IPS DF 19.7 (cell line): Measurements from ENCODE around the gene GPR151.

ENCODE experiments used
- DNase-seq: peaks from one replicate; pipeline ENCODE4 v3.0.0-alpha.2; 2013; ENCODE audit warnings: low read depth, low spot score

The GPR151 gene

DNA sequence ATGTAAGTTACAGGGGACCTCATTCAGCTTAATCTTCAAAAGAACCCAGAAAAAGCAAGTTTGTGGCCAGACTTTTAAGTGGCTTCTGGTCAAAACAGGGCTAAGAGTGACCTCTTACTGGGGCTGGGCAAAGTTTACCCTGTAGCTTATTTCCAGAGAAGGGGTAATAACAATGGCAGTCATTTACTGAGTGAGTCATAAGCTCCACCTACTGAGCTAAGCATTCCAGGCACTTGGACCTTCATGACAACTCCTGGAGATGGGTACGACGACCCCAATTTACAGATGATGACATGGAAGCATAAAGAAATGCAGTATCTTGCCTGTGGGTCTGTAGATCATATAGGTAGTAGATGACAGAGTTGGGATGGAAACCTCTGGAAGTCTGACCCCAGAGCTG is 4.7 kb upstream of the GPR151 start:
- DNase-seq: no peak

GRCh38 chr5:146519554-146519953 is 3.6 kb upstream of the GPR151 start:
- DNase-seq: no peak

- no peak for DNase-seq
Observed at GRCh38 chr5:146515473-146516150, 378 bp downstream of the GPR151 start.

GRCh38 chr5:146514575-146514974 is 1.4 kb downstream of the GPR151 start:
- no peak for DNase-seq

DNA sequence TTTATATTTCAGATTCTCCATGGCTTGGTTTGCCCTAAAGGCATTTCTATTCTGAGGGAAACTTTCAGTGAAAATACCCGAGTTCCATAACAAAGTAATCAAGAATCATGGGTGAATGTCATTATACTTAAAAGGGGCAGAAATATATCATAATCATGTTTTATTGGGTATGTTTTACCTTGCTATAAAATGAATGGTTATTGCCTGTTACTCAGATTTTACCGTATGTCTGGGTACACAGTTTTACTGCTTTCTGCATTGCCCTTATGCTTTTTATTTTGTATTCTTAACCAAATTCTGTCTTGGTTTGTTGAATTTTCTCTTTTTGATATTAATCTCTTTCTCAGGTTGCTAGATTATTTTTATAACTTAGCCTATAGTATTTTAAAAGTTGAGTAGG is 2.5 kb downstream of the GPR151 start:
- no peak for DNase-seq

- no peak for DNase-seq
Observed at GRCh38 chr5:146510559-146511125, 5.3 kb downstream of the GPR151 start.

DNA sequence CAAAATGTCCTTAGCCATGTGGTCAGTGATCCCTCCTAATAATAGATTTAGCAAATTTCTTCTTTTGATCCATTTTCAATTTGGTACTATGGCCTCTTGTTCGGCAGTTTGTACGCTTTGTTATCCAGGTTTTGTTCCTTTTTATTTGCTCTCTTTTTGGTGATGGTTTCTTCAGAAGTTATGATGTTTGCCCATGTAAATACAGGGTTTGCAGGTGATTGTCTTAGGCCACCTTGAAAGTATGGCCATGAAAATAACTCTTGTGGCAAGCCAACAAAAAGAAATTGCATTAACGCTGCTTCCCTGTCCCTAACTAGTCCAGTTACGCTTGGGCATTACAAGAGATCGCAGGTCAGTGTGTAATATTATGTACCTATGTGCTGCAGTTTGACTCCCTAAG is 8.6 kb downstream of the GPR151 start:
- no peak for DNase-seq

GRCh38 chr5:146499680-146500079 is 16.3 kb downstream of the GPR151 start:
- DNase-seq: no peak

DNA sequence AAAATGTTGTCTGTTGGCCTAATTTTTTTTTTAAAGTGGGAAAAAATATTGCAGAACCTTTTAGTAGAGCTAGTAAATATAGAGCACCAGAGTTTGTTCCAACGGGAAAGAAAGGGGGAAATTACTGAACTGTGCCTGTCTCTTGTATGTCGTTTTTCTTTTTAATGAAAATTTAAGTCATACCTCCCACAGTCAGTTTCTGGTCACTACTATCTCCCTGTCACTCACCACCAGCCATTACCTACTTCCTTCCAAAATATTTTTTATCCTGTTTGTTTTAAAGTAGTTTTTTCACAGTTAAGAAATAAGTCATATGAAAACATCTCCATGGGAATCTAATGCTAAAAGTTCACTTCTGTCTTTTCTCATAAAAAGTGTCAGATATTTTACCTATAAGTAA is 21.3 kb downstream of the GPR151 start:
- DNase-seq: no peak

DNA sequence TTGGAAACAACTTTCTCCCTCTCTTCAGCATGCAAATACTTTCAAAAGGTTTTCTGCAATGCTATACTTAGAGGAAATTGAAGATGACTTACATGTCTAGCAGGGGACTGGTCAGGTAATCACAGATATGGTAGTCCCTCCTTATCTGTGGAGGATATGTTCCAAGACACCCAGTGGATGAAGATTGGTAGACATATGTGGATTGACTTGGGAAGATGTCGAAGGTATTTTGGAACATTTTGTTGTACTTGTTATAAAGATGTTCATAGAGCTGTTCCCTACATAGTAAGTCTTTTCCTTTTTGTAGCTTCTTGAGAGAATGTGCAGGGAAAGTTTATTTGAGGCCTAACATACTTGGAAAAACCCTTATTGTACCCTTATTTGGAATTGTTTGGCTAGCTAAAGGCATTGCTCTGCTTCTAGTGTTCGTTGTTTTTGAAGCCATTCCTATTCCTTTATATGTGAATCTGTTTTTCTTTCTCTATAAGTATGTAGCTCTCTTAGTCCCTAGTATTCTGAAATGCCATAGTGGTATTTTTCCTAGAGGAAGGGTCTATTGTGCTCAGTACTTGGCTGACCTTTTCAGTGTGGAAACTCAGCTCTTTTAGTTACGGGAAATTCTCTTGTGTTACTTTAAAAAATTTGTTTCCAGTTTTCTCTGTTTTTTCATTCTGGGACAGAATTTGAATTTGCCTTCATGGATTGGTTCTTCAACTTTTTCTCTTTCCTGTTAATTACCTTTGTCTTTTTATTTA is 25.7 kb downstream of the GPR151 start:
- DNase-seq: no peak

GRCh38 chr5:146484714-146485391 is 31.1 kb downstream of the GPR151 start:
- DNase-seq: no peak

- DNase-seq: no peak
Observed at GRCh38 chr5:146482775-146483174, 33.2 kb downstream of the GPR151 start.

GRCh38 chr5:146475906-146476305 is 40.1 kb downstream of the GPR151 start:
- DNase-seq: no peak

DNA sequence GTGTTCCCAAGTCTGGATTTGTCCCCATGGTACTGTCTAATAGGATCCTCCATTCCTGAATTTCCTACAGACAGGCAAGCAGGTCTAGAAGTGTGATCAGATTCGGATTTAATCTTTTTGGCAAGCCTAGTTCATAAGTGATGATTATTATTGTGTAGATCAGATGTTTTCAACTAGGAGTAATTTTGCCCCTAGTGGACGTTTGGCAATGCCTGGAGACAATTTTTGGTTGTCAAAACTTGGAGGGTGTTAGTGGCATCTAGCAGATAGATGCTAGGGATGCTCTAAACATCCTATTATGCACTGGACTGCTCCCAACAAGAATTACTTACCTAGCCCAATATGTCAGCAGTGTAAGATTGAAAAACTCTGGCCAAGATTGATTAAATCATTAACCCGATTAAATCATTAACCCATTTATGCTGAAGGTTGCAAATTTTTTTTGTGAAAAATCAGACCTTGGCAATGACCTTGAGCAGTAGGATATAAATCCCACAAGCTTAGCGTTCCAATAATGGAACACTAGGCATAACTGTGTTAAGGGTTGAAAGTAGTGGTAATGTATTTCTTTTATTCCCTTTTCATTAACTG is 40.7 kb downstream of the GPR151 start:
- DNase-seq: no peak

- DNase-seq: no peak
Observed at GRCh38 chr5:146474065-146474464, 41.9 kb downstream of the GPR151 start.

GRCh38 chr5:146467760-146468159 is 48.2 kb downstream of the GPR151 start:
- DNase-seq: no peak

- no peak for DNase-seq
Observed at GRCh38 chr5:146466521-146467349, 49.3 kb downstream of the GPR151 start.

- DNase-seq: no peak
Observed at GRCh38 chr5:146463446-146463845, 52.5 kb downstream of the GPR151 start.
